G401.6 (cell line): ENCODE results near the gene TGOLN2.
"Not testable (repeated sequence)": the region's sequence is repeated elsewhere in the genome, so short reads cannot be mapped to it uniquely, and the experiment has no call there.

Source experiments
- FAIRE-seq: peaks from 2 replicates; lab custom pipeline; 2012; peaks lifted over from hg19 to GRCh38; lab: Jason Lieb, UNC

Gene TGOLN2

DNA sequence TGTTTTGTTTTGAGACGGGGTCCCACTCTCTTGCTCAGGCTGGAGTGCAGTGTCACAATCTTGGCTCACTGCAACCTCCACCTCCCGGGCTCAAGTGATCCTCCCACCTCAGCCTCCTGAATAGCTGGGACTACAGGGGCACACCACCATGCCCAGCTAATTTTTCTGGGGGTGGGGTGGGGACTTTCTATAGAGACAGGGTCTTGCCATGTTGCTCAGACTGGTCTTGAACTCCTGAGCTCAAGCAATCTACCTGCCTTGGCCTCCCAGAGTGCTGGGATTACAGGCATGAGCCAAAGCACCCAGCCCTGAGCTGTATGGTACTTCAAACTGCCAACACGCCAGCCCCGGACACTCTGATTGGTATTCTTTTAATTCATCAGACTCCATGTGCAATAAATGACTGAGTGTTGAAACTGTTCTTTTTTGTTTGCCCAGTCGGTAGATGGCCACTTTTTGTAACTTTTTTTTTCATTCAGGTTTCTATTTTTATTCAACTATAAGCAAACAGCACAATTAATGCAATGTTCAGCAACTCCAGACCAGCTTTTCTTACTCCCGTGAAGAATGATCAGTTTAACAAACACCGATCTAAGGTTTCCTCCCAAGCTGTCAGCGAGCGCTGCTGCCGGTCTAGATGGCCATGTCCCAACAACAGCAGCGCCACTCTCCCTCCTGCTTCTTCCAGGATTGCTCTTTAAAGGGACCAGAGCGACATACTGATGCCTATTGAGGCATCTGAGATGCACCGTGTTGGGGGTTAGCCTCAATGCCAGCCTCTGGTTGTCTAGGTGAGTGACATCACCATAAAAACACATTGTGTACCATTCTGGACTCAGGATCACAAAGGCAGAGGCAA lies 12.5 kb upstream of the TGOLN2 start:
- no peak for FAIRE-seq

DNA sequence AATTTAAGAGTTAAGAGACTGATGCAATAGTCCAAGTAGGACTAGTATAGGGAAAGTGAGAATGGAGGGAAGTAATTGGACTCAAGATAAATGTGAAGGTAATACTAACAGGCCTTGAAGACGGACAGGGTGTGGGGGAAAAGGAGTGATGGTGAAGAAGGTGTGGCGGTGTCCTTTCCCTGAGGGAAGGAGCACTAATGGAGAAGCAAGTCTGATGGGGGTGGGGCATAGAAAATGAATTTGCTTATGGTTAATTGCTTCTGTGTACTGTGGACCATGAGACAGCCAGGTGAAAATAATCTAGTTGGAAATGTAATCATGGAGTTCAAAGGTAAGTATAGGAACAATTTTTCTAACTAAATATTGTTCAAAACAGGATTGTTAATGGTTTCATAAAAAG lies 7.1 kb upstream of the TGOLN2 start:
- no peak for FAIRE-seq

DNA sequence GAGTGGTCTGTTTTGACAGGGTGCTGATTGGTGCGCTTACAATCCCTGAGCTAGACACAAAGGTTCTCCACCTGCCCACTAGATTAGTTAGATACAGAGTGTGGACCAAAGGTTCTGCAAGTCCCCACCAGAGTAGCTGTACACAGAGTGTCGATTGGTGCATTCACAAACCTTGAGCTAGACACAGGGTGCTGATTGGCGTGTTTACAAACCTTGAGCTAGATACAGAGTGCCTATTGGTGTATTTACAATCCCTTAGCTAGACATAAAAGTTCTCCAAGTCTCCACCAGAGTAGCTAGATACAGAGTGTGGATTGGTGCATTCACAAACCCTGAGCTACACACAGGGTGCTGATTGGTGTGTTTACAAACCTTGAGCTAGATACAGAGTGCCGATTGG lies 6.1 kb upstream of the TGOLN2 start:
- FAIRE-seq, result not testable (repeated sequence)

DNA sequence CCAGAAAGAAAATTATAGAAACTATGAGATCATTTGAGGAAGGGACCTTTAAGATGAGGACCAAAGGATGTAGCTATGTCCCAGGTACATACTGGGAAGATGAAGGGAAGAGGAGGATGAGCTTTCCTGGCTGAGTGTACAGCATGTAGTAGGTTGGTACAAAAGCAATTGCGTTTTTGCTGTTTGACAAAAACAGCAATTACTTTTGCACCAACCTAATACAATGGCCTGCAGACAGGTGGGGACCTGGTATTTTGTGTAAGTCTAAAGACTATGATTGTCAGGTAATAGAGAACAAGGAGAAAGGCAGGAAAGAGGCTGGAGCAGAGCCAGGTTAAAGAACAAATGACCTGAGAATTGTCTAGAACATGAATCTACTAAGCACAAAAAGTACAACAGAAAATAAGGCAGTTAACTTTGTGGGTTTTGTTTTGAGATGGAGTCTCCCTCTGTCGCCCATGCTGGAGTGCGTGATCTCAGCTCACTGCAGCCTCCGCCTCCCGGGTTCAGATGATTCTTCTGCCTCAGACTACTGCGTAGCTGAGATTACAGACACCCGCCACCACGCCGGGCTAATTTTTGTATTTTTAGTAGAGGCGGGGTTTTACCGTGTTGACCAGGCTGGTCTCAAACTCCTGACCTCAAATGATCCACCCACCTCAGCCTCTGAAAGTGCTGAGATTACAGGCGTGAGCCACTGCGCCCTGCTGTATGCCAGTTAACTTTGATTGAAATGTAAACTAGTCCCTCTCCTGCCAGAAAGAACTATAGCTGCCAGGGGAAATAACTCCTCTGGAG lies 3.2 kb upstream of the TGOLN2 start:
- FAIRE-seq, result no peak

DNA sequence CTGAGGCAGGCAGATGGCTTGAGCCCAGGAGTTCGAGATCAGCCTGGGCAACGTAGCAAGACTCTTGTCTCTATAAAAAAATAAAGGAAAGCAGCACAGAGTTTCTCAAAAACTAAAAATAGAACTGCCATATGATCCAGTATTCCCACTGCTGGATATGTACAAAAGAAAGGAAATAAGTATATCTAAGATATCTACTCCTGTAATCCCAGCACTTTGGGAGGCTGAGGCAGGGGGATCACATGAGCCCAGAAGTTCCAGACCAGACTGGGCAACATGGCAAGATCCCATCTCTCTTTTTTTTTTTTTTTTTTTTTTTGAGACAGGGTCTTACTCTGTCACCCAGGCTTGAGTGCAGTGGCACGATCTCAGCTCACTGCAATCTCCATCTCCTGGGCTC lies 1.9 kb upstream of the TGOLN2 start:
- not testable (repeated sequence) for FAIRE-seq

DNA sequence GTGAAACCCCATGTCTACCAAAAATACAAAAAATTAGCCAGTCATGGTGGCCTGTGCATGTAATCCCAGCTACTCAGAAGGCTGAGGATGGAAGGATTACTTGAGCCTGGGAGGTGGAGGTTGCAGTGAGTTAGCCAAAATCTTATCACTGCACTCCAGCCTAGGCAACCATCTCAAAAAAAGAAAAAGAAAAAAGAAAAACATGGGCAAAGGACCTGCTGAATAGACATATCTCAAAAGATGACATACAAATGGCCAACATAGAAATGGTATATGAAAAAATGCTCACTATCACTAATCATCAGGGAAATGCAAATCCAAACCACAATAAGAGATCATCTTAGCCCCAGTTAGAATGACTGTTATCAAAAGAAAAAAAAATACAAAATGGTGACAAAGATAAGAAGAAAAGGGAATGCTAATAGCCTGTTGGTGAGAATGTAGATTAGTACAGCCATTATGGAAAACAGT lies 1.4 kb upstream of the TGOLN2 start:
- no peak for FAIRE-seq

DNA sequence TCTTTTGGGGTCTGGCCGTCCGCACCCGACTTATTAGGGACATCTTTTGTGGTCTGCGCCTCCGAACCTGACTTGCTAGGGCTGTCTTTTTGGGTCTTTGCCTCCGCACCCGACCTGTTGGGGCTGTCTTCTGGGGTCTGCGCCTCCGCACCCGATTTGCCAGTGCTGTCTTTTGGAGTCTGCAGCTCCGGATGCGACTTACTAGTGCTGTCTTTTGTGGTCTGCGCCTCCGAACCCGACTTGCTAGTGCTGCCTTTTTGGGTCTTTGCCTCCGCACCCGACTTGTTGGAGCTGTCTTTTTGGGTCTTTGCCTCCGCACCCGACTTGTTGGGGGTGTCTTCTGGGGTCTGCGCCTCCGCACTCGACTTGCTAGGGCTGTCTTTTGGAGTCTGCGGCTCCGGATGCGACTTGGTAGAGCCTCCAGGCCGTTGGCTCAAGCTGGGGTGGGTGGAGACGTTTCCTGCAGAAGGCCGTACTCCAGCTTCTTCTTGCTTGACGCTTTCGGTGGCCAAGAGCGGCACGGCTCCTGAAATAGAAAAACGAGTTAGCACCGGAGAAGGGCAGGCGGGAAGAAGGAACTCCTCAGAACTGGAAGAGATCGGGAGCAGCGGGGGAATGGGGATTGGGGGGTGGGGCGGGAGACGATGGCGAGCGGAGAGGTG lies 498 bp downstream of the TGOLN2 start:
- FAIRE-seq, result no peak

DNA sequence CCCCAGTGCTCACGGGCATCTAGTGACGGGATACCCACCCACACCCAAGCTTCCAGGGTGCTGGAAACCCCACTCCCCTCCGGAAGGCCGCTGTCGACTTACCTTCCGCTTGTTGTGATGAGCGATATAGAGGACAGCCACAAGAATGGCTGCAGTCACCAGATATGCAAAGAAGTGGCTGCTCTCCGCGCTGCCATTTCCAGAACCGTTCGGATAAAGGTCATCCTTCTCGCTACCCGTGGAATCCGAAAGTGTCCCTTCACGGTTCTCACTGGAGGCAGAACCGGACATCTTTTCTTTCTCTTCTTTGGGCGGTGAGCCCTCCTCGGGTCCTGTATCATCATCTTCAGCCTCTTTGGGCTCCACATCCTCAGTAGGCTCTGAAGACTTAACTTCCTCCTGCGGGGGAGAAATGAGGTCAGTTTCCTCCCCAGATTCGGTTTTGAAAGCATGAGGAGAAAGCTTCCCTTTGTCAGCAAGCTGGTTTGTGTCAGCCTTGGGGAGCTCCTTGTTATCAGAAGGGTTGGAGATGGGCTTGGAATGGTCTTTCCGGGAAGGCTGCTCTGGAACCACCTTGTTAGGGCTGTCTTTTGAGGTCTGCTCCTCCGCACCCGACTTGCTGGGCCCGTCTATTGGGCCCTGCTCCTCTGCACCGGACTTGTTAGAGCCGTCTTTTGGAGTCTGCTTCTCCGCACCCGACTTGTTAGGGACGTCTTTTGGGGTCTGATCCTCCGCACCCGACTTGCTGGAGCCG lies 1.2 kb downstream of the TGOLN2 start:
- FAIRE-seq, result no peak

DNA sequence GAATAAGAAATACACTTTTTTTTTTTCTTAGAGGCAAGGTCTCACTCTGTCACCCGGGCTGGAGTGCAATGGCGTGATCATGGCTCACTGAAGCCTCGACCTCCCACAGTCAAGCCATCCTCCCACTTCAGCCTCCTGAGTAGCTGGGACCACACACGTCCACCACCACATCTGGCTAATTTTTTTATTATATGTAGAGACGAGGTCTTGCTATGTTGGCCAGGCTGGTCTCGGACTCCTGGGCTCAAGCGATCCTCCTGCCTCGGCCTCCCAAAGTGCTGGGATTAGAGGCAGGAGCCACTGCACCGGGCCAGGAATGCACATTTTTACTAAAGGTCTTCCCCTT lies 2.4 kb downstream of the TGOLN2 start:
- no peak for FAIRE-seq

DNA sequence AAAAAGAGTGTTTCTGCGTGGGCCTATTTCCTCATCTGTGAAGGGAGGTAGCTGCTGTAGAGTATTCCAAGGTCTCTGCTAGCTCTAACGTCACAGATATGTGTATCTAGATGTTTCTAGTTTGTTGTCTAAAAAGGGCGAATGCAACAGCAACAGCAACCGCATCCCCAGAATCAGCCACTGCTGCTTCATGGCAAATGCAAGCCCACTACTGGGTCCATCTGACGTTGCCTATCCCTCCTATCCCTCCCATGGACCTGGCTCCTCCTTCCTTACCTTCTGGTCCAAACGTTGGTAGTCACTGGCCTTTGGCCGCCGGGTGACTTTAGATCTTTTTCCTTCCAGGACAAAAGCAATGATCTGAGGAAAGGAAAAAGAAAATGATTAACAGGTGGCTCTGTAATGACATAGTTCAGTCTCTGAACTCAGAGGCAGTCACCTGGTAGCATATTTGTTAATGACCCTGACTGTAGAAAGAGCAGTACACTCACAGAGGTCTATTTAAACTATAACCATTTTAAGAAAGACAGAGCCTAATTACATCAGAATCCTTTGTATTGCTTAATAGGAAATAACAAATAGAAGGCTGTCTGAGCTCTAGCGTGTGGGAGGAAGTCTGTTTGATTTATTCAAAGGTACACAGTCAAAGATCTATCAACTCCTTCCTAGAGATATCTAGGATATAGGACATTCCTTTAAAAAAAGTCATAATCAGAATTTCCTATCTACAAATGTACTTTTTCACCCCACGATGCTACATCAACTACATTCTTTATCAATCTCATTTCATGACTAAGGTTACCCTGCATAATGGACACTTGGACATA lies 2.9 kb downstream of the TGOLN2 start:
- FAIRE-seq, result no peak

DNA sequence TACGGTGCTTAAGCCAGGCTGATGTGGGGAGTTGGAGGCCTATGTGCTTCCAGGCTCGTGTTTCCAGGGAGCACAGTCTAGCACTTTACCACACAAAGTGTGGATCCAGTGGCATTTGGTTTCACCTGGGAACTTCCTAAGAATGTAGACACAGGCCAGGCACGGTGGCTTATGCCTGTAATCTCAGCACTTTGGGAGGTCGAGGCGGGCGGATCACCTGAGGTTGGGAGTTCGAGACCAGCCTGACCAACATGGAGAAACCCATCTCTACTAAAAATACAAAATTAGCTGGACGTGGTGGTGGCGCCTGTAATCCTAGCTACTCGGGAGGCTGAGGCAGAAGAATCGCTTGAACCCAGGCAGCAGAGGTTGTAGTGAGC lies 3.8 kb downstream of the TGOLN2 start:
- FAIRE-seq, result not testable (repeated sequence)

DNA sequence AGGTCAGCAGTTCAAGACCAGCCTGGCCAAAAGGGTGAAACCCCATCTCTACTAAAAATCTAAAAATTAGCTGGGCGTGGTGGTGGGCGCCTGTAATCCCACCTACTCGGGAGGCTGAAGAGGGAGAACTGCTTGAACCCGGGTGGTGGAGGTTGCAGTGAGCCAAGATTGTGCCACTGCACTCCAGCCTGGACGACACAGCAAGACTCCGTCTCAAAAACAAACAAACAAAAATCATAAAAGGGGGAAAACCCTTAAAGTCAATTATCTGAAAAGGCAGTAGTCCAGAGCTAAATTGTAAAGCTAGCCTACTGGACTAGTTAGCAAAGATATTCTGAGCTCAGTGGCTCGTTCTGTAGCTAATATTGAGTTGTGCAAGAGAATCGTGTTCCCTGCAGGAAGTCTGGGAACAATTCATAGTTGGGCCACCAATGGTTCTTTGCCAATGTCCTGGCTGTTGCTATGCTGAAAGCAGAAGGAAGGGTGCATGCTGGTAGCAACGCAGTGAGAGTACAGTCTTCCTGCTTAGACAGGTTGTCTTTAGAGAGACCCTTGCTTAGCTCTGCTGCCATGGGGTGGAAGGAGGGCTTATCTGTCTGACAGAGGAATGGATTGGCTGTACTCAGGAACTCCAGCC lies 4.3 kb downstream of the TGOLN2 start:
- no peak for FAIRE-seq

DNA sequence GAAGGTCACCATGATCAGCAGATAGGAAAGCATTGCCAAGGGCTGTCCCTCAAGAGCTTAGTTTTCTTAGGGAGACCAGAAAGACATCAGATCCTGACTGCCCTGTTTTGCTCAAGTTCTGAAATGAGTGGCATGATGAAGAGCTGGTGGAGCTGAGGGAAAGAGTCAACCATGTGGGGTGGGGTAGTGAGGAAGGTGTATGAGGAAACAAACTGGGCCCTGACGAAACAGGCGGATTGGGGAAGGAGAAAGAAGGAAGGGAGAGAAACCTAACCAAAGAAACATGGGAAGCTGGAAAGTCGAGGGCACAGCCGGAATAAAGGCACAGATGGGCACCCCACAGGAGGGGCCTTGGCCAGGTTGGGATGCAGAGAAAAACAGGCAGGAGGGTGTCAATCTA lies 8.0 kb downstream of the TGOLN2 start:
- FAIRE-seq, result no peak

DNA sequence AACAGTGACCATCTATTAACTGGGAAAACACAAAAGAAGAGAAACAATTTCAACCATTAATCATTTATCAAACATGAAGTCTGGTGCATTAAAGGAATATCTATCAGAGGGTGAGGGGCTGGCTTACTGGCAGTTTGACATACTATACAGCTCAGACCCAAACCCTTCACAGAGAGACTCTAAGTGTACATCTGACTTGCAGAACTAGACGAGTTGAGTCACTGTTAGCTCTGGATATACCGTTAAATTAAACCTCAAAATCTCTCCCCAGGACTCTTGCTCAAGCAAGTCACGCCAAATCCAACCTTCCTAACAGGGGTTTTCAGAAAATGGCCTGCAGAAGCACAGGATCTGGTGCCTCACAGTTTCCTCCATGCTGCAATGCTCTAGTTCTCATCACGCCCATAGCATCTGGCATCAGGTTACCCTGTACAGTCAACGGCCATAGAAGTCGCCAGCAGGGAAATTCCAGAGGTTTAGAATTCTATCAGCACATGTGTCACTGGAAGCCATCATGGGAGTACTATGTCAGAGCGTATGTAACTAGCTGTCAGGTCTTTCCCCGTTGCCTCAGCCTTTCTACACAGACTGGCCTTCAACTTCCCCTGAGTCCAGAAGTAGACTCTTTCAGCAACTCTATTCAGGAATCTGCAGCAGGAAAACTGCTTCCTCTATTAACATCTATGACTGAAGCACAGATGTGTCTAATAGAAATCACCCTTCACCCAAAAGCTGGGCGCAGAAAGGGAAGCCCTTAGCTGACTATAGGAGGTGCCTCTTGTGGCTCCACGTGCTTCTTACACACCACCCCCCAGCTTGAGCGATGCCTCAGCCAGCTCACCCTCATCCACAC lies 9.3 kb downstream of the TGOLN2 start:
- FAIRE-seq, result no peak

DNA sequence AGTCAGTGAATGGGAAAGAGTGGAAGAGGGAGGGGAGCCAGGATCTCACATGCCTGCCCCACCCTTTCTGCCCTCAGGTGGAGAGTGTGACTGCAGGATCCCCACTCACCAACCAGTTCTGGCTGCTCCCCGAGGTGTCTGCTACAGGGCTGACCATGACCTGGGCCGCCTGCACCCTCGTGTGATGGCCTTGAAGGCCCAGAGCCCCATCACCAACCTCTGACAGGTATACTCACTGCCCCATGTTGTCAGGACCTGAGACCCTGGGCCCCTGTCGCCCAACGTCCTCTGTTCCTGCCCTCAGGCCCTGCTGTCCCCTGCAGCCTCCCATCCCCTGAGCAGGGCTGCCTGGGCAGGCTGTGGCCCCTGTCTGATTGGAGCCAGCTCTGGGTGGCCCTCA lies 11.9 kb downstream of the TGOLN2 start:
- not testable (repeated sequence) for FAIRE-seq

DNA sequence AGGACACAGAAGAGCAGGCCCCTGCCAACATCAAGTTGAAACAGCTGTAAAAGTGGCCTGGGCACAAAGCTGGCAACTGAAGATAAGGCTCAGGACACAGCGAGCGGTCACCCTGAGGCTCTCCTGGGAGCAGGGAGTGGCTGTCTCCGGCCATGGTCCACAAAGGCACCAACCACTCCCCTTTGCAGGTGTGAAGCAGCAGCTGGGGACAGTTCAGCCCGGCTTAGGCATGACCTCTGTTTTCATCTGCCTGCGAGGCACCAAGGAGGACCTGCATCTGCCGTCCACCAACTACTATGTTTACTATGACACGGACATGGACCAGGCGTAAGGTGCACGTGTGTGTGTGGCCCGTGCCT lies 12.9 kb downstream of the TGOLN2 start:
- no peak for FAIRE-seq

DNA sequence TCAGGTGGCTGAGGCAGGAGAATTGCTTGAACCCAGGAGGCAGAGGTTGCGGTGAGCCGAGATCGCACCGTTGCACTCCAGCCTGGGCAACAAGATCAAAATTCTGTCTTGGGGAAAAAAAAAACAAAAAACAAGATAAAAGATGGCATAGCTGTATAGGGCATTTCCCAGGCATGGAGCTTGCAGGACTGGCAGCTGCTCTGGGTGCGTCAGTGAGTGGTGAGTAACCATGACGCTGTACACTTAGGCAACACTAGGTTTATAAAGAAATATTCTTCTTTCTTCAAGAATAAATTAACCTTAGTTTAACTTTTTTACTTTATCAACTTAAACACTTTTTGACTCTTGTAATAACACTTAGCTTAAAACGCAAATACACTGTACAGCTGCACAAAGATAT lies 15.4 kb downstream of the TGOLN2 start:
- FAIRE-seq, result no peak

DNA sequence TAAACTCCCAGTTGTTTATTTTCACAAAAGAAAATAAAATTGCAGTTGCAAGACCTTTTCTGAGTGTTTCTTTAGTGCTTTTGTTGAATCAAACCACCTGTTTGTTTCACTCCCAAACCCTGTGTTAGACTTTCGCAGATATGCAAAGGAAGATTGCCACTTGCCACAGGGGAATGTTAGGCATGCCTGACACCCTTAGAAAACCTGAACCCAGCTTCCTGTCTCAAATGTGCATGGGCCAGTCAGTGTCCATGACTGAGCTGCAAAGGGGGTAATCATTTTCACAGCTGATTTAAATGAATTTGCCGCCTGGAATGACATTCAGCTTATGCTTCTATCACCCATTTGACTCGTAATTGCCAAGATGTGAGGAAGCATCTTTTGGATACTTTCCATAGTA lies 17.5 kb downstream of the TGOLN2 start:
- no peak for FAIRE-seq

DNA sequence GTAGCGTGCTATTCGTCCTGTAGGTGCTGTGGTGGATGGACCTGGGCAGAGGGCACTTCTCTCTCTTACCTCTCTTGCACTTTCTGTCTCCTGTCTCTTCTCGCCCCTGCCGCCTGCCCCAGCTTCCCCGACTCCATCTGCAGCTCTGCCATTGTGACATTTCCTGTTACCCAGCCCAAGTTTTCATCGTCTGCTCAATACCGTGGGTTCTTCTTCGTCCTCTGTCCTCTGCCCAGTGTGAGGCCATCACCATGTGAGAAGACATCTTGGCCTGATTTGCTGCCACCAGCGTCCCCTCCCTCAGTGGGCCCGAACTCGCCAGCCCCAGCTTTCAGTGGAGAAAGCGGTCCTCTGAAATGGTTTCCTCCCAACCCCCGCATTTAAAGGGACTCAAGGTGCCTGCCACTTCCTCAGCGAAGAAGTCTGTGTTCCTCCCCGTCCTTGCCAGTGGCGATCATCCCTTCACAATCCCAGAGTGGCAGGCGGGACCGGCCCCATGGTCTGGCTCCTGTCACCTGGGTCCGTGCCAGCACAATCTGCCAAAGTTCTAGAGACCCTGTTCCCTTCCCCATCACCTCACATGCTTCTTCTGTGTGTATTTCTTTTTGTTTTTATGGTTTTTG lies 18.0 kb downstream of the TGOLN2 start:
- no peak for FAIRE-seq
